ENCODE measurements around the gene PARP6.

The PARP6 gene

DNA sequence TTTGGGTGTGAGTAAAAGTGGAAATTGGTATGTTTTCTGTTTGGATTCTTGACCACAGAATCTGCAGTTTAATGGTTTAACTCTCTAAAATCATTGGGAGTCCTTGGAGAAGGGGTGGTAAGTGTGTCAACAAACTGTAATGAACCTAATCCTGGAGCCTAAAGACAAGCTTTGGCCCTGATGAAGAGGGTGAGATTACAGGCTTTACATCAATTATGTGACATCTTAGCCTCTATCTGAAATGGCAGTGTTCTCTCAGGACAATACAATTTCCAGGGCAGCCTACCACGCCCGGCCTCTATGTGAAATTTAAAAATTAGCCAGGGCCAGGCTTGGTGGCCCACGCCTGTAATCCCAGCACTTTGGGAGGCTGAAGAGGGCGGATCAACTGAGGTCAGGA, 37.1 kb downstream of the PARP6 start:
- TF ChIP-seq, protein P1, sequence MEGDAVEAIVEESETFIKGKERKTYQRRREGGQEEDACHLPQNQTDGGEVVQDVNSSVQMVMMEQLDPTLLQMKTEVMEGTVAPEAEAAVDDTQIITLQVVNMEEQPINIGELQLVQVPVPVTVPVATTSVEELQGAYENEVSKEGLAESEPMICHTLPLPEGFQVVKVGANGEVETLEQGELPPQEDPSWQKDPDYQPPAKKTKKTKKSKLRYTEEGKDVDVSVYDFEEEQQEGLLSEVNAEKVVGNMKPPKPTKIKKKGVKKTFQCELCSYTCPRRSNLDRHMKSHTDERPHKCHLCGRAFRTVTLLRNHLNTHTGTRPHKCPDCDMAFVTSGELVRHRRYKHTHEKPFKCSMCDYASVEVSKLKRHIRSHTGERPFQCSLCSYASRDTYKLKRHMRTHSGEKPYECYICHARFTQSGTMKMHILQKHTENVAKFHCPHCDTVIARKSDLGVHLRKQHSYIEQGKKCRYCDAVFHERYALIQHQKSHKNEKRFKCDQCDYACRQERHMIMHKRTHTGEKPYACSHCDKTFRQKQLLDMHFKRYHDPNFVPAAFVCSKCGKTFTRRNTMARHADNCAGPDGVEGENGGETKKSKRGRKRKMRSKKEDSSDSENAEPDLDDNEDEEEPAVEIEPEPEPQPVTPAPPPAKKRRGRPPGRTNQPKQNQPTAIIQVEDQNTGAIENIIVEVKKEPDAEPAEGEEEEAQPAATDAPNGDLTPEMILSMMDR (IDR thresholded peaks at IDR 0.05) = no peak

DNA sequence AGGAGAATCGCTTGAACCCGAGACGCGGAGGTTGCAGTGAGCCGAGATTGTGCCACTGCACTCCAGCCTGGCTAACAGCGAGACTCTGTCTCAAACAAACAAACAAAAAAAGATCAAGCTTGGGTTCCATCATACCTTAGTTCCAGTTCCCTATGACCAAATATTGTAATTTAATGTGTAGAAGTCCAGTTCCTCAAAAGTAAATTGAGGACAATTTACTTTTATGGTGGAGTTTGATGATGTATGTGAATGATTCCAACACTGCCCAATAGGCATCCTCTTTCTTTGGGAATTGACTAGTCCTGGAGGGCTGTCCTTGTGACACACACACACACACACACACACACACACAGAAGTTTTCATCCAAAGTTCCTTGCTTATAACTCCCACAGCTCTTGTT, 38.6 kb downstream of the PARP6 start:
- TF ChIP-seq, protein P1 (IDR thresholded peaks at IDR 0.05) = no peak

DNA sequence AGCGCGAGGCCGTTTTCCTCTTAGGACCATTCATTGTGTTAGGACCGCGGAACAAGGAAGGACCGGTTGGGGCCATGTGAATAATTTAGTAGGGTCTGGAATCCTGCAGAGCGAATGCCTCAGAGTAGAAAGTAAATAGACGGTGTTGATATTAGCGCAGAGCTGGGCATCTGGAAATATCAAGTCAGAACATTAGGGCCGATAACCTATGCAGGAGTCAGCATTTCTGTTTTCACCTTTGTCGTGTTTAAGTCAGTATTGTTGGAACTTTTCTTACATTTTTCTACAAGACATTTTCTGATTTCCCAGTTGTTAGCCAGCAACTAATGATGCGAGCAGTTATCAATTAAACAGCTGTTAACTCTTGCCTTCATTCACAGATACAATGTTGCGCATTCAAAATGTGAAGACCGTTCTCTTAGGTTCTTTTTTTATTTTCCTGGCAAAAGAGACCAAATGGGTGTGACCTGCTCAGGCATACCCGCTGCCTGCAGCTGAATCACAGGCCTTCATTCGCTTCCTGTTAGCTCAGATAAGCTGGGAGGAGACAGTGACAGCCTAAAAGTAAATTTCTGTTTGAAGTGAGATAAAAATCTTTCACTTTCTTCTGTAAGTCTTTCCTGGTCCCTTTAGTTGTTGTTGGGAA, 40.4 kb downstream of the PARP6 start:
- TF ChIP-seq, protein P1 (IDR thresholded peaks at IDR 0.05) = no peak

DNA sequence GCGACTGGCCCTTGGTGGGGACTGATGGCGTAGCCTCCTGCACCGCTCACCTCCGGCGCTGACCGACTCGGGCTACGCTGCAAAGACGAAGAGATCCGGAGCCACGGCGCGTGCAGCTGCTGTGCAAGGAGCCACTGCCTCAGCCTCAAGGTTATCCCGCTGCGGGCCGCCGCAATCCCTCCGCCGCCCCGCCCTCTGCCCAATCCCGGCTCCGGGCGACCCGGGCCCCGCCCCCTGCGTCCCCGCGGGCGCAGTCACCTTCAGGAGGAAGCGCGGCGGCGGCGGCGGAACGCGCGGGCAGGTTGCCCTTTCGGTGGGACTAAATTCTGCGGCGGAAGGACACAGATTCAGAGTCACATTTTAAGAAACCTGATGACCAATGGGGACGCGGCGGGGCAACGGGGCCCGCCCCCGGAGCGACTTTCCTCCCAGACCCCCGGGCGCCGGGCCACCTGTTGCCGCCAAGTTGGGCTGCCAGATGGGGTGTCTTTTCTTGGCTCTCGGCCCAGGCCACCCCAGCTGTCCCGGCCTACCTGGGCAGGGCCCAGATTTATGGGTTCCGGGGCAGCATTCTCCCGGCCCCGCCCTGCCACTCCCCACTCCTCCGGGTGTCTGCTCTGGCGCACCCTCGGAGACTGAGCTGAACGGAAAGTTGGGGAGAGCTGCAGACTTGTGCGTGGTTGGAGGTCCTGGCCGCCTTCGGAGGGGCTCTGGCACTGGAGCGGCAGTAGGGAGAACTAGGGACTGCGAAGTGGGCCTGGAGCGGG, 41.1 kb downstream of the PARP6 start, which contains the start of gene PKM:
Gene PKM (minus strand): TSS at position 125 of the 767 bp plus-strand sequence. CDS start 12,093 bp downstream, outside the sequence.
- TF ChIP-seq, protein P1 (IDR thresholded peaks at IDR 0.05) = no peak

DNA sequence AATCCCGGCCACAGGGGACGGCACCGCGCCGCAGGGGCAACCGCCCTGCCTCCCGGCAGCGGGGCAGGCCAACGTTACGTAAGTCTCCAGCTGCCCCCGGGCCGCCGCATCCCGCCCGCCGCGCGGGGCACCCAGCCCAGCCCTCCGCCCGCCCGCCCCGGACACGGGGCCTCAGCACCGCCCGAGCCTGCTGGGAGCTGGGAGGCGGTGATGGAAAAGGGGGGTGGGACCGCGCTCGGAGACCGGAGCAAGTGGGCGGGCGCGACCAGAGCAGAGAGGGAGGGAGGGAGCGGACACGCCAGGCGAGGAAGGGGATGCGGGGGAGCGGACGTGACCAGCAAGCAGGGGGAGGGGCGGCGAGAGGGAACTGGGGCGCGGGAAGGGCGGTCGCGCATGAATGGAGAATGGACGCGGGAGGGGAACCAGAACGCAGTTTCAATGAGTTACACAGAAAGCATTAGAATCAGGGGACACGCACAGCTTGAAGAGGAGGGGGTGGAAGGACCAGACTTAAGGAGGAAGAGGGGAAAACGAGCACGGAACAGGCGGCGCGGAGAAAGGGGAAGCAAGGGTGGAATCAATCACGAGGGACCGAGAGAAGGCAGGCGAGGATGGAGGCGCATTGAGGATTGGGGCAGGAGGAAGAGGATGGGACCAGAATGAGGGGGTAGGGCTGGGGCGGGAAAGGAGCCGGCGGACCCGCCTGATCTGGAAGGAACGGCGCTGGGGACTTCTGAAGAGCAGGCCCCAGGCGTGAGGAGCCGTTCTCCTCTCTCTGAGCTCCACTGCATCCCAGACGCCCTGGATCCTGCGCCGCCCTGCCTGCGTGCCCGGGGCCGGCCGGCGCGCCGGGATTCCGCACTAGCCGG, 41.9 kb downstream of the PARP6 start:
- TF ChIP-seq, protein P1 (IDR thresholded peaks at IDR 0.05) = no peak

DNA sequence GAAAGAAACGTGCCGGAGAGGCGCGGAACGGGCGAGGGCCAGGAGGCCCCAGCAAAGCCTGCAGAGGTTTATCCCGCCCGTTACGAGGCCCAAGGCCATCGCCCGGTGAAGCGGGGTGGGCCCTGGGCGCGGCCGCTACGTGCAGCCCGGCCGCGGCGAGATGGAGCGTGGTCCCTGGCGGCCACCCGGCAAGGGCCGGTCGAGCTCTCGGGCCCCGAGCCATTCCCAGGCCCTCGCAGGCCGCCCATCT, 42.5 kb downstream of the PARP6 start:
- TF ChIP-seq, protein P1 (IDR thresholded peaks at IDR 0.05) = no peak

DNA sequence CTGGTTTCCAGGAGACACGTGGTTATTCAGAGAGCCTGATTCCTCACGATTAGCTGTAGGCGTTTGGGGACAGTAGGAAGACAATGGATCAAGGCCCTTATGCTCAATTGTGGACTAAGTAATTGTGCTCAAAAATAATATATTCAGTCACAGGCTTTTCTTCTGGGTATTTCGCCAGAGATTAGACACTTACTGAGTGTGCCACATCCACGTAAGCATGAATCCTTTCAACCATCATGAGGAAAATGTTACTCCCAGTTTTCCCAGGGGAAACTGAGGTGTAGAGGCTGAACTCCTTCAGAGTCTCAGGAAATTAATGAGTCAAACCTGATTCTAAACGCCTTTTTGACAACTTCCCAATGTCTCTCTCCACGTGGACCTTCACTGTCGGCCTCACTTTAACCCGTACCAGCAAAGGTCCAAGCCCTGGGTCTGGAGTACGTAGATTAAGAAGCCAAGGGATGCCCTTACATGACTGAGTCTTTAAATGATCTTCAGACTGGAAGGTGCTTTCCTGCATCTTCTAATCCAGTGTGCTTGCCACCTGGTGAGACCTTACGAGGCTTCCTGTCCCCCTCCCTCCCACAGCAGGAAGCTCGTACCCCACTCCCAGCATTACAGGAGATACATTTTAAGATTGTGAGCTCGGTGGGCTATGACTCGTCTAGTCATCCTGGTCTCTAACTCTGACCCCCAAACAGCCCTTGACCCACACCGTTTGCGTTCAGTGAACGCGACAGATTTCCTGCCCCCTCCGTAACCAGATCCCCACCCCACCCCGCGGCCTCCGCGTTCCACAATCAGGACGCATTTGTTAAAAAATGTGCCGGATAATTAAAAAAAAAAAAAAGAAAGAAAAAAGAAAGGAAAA, 43.0 kb downstream of the PARP6 start:
- TF ChIP-seq, protein P1 (IDR thresholded peaks at IDR 0.05) = no peak

Measured in LNCAP (cell line).